Tibial nerve (tissue), 4 donors: Measurements from ENCODE around the gene CLECL1. TPM values are rescaled to one million over a fixed set of nuclear protein-coding genes. Genes with fewer than 3 reads are reported as not detected.

Experiments
- DNase-seq, 2 donors: peaks; one replicate each; pipeline ENCODE4 v3.0.0-alpha.2; 2019; ENCODE audit warnings: low spot score in 2 of 2
- H3K27ac ChIP-seq, 4 donors: fragments of 200-600 bp; sonication (generic) in 3 of 4; one replicate each; pipeline ENCODE4 v1.5.1; 2017 to 2019; ENCODE audit warnings: mild to moderate bottlenecking in 1 of 4
- H3K27me3 ChIP-seq, 2 donors: fragments of 200-600 bp; sonication (generic) in 1 of 2; one replicate each; pipeline versions ENCODE4 v1.5.1 to v1.6.0; 2017 to 2019
- H3K36me3 ChIP-seq, 3 donors: fragments of 200-600 bp; sonication (generic); one replicate each; pipeline ENCODE4 v1.5.1; 2018 to 2019
- H3K4me1 ChIP-seq, 4 donors: fragments of 200-600 bp; sonication (generic) in 3 of 4; one replicate each; pipeline ENCODE4 v1.5.1; 2017 to 2019
- H3K4me3 ChIP-seq, 4 donors: fragments of 200-600 bp; sonication (generic) in 3 of 4; one replicate each; pipeline ENCODE4 v1.5.1; 2017 to 2019; ENCODE audit warnings: mild to moderate bottlenecking in 1 of 4, moderate library complexity in 1 of 4
- H3K9me3 ChIP-seq, 4 donors: fragments of 200-600 bp; sonication (generic) in 3 of 4; one replicate each; pipeline ENCODE4 v1.5.1; 2017 to 2019
- CTCF ChIP-seq, 5 experiments: fragments of 200-600 bp in 3 of 5; fragments of 450-650 bp in 2 of 5; sonication (generic) in 3 of 5; IDR thresholded peaks; one replicate each; pipeline ENCODE4 v1.5.1; 2016 to 2019; ENCODE audit warnings: antibody characterized with exemption in 5 of 5, mild to moderate bottlenecking in 3 of 5, moderate library complexity in 2 of 5
- EP300 ChIP-seq, 2 donors: sonication (generic); formaldehyde crosslinking; IDR thresholded peaks; one replicate each; pipeline ENCODE4 v1.6.1; 2017; ENCODE audit warnings: antibody characterized with exemption in 2 of 2, mild to moderate bottlenecking in 1 of 2
- POLR2A ChIP-seq, 2 donors: fragments of 450-650 bp; IDR thresholded peaks; one replicate each; pipeline ENCODE4 v1.6.1; 2017; ENCODE audit warnings: antibody characterized with exemption in 2 of 2, mild to moderate bottlenecking in 2 of 2, moderate library complexity in 2 of 2
- WGBS, 2 donors: methylation state at CpG; one replicate each; pipeline ENCODE4 v1.1.5; 2018; 5-methylcytosine and 5-hydroxymethylcytosine counted together
- total RNA-seq, 4 donors: library from RNA; depleted of rRNA; stranded (reverse); fragments of >200 nt; gene quantifications; one replicate each; pipeline ENCODE4 v1.1.0, GENCODE V29; 2016

The CLECL1 gene
- total RNA-seq, 4 donors from 2014 or later = not detected

GRCh38 chr12:9755567-9755966 is 22.7 kb upstream of the CLECL1 start:
- Histone ChIP-seq H3K27ac (no peak overlapping the region), H3K27me3 (no peaks in the 10 kb centered on the region), H3K4me1 (peaks cover 0 to 10% (median 0%) of the 10 kb centered on the region in 4 donors), H3K9me3 (no peaks in the 10 kb centered on the region), H3K4me3 (no peak overlapping the region), H3K36me3 (no peaks in the 10 kb centered on the region)
- TF ChIP-seq EP300 (IDR thresholded peaks at IDR 0.05) (no peak), POLR2A (IDR thresholded peaks at IDR 0.05) (no peak), CTCF (IDR thresholded peaks at IDR 0.05) (no peak)
- 76 to 77% methylated on average over 2 of the region's 2 CpGs for WGBS, 2 donors
- no peak for DNase-seq

GRCh38 chr12:9755035-9755434 is 22.1 kb upstream of the CLECL1 start:
- no peak overlapping the region for H3K4me3 ChIP-seq

GRCh38 chr12:9754099-9754927 is 21.4 kb upstream of the CLECL1 start:
- Histone ChIP-seq H3K4me1 (peaks cover 0 to 14% (median 0%) of the 10 kb centered on the region in 4 donors), H3K4me3 (no peak overlapping the region), H3K27me3 (no peaks in the 10 kb centered on the region), H3K27ac (no peak overlapping the region), H3K9me3 (no peaks in the 10 kb centered on the region), H3K36me3 (no peaks in the 10 kb centered on the region)
- no peak for DNase-seq
- 85 to 86% methylated on average over 3 of the region's 3 CpGs for WGBS, 2 donors
- no peak for TF ChIP-seq CTCF (IDR thresholded peaks at IDR 0.05)
- no peak for TF ChIP-seq POLR2A (IDR thresholded peaks at IDR 0.05)
- TF ChIP-seq EP300 (IDR thresholded peaks at IDR 0.05) = no peak

More at GRCh38 chr12:9755035-9755434, 22.1 kb upstream of the CLECL1 start:
- TF ChIP-seq EP300 (IDR thresholded peaks at IDR 0.05) = no peak
- no peak for TF ChIP-seq CTCF (IDR thresholded peaks at IDR 0.05)
- TF ChIP-seq POLR2A (IDR thresholded peaks at IDR 0.05) = no peak
- no peak for DNase-seq
- Histone ChIP-seq H3K27ac (no peak overlapping the region), H3K36me3 (no peaks in the 10 kb centered on the region), H3K9me3 (no peaks in the 10 kb centered on the region), H3K4me1 (peaks cover 0 to 14% (median 0%) of the 10 kb centered on the region in 4 donors), H3K27me3 (no peaks in the 10 kb centered on the region)

GRCh38 chr12:9753498-9753897 is 20.6 kb upstream of the CLECL1 start:
- no peaks in the 10 kb centered on the region for H3K36me3 ChIP-seq
- no peaks in the 10 kb centered on the region for H3K27me3 ChIP-seq
- TF ChIP-seq POLR2A (IDR thresholded peaks at IDR 0.05) (no peak), CTCF (IDR thresholded peaks at IDR 0.05) (no peak), EP300 (IDR thresholded peaks at IDR 0.05) (no peak)
- H3K4me1 ChIP-seq = peaks cover 0 to 14% (median 0%) of the 10 kb centered on the region in 4 donors
- H3K27ac ChIP-seq = no peak overlapping the region
- DNase-seq = no peak
- 30 to 37% methylated on average over 3 of the region's 3 CpGs for WGBS, 2 donors
- no peak overlapping the region for H3K4me3 ChIP-seq
- H3K9me3 ChIP-seq = no peaks in the 10 kb centered on the region

GRCh38 chr12:9753073-9753472 is 20.2 kb upstream of the CLECL1 start:
- 40 to 48% methylated on average over 2 of the region's 2 CpGs for WGBS, 2 donors
- TF ChIP-seq POLR2A (IDR thresholded peaks at IDR 0.05) (no peak), EP300 (IDR thresholded peaks at IDR 0.05) (no peak), CTCF (IDR thresholded peaks at IDR 0.05) (no peak)
- no peak overlapping the region for H3K27ac ChIP-seq

More at GRCh38 chr12:9753073-9753472, 20.2 kb upstream of the CLECL1 start:
- no peaks in the 10 kb centered on the region for H3K9me3 ChIP-seq
- peaks cover 0 to 14% (median 0%) of the 10 kb centered on the region in 4 donors for H3K4me1 ChIP-seq
- DNase-seq = no peak
- H3K4me3 ChIP-seq = no peak overlapping the region
- H3K36me3 ChIP-seq = no peaks in the 10 kb centered on the region
- H3K27me3 ChIP-seq = no peaks in the 10 kb centered on the region
